ENCODE results near the gene APOA4.

APOA4 gene

GRCh38 chr11:116823031-116823843, at the start of gene APOA4:
Gene APOA4 (minus strand): TSS chr11:116823304. CDS start chr11:116823191, 113 bp downstream.
- no peak within 1 kb of the TSS for H3K27ac ChIP-seq
- H3K4me3 ChIP-seq: no peak within 1 kb of the TSS

GRCh38 chr11:116871248-116871647, 48.1 kb upstream of the APOA4 start:
- peak overlapping the region in 8 of 21 experiments; percentile 9 to 56 (median 42) for H3K27ac ChIP-seq

DNA sequence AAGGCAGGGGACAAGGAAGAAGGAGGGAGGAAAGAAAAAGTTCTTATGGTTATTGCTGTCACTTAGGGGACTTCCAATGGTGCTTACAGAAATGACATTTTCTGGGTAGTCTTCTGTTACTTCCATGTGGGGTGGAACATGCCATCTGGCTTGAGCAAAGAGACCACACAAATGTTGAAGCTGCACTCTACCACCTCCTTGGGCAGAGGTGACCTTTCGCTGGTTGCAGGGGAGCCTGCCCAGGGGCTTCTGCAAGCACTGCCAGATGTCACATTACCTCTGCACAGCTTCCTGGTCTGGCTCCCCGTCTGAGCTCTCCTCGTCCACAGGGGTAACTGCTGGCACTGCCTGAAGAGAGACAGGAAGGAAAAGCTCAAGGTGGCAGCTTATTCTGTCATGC, 47.0 kb upstream of the APOA4 start:
- no peak overlapping the region for H3K4me3 ChIP-seq
- H3K27ac ChIP-seq: peak overlapping the region in 1 of 21 experiments; percentile 36

More at GRCh38 chr11:116871248-116871647, 48.1 kb upstream of the APOA4 start:
- no peak overlapping the region for H3K4me3 ChIP-seq

GRCh38 chr11:116869610-116870009, 46.5 kb upstream of the APOA4 start:
- Histone ChIP-seq H3K4me3 (no peak overlapping the region), H3K27ac (no peak overlapping the region)

- H3K27ac ChIP-seq: no peak overlapping the region
These were observed 45.0 kb upstream of the APOA4 start for GRCh38 chr11:116868066-116868465.

DNA sequence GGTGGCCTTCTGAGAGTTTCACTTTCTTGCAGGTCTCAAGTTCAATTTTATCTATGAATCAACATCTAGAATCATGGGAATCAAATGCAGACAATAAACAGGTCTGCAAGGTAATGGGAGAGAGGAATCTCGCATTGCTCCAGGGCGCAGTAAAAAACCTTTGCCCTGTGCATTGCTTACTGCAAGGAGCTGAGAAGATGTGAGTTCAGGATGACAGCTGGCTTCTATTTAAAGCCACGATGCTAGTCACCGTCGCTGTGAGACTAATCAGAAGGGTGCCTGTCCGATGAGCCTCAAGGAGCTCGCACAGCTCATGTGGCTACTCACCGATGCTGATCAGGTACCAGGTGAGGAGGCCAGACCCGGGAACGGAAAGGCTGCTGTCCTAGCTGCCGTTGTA, 44.5 kb upstream of the APOA4 start:
- Histone ChIP-seq H3K4me3 (no peak overlapping the region), H3K27ac (no peak overlapping the region)

More at GRCh38 chr11:116868066-116868465, 45.0 kb upstream of the APOA4 start:
- H3K4me3 ChIP-seq: no peak overlapping the region

- no peak overlapping the region for H3K27ac ChIP-seq
These were observed 43.8 kb upstream of the APOA4 start for GRCh38 chr11:116866804-116867455.

GRCh38 chr11:116865696-116866095, 42.6 kb upstream of the APOA4 start:
- H3K27ac ChIP-seq: peak overlapping the region in 2 of 21 experiments; percentile 14 to 21
- no peak overlapping the region for H3K4me3 ChIP-seq

More at GRCh38 chr11:116866804-116867455, 43.8 kb upstream of the APOA4 start:
- no peak overlapping the region for H3K4me3 ChIP-seq

GRCh38 chr11:116864531-116864930, 41.4 kb upstream of the APOA4 start:
- Histone ChIP-seq H3K27ac (no peak overlapping the region), H3K4me3 (no peak overlapping the region)

GRCh38 chr11:116862951-116863350, 39.8 kb upstream of the APOA4 start:
- no peak overlapping the region for H3K27ac ChIP-seq

GRCh38 chr11:116862185-116862584, 39.1 kb upstream of the APOA4 start:
- no peak overlapping the region for H3K27ac ChIP-seq
- no peak overlapping the region for H3K4me3 ChIP-seq

More at GRCh38 chr11:116862951-116863350, 39.8 kb upstream of the APOA4 start:
- no peak overlapping the region for H3K4me3 ChIP-seq

GRCh38 chr11:116861539-116861938, 38.4 kb upstream of the APOA4 start:
- H3K27ac ChIP-seq: no peak overlapping the region

DNA sequence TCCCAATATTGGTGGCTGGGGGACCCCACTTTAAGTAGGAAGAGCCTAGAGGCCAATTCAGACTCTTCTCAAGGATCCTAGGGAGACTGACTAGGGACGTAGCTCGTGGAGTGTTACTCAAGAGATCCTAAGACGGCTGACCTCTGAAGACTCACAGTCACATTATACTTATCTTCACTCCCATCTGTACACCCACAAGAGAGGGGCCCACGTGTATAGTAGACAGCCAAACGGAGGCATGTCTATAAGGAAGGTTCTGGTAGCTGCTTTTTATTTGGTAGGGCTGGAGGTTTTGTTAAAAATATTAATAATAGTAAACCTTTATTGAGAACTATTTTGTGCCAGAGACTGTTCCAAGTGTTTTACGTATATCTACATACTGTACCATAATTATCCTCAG, 37.2 kb upstream of the APOA4 start:
- Histone ChIP-seq H3K4me3 (no peak overlapping the region), H3K27ac (no peak overlapping the region)

More at GRCh38 chr11:116861539-116861938, 38.4 kb upstream of the APOA4 start:
- no peak overlapping the region for H3K4me3 ChIP-seq

- H3K27ac ChIP-seq: no peak overlapping the region
These were observed 36.1 kb upstream of the APOA4 start for GRCh38 chr11:116859175-116859574.

GRCh38 chr11:116857936-116858335, 34.8 kb upstream of the APOA4 start:
- Histone ChIP-seq H3K27ac (no peak overlapping the region), H3K4me3 (no peak overlapping the region)

More at GRCh38 chr11:116859175-116859574, 36.1 kb upstream of the APOA4 start:
- H3K4me3 ChIP-seq: no peak overlapping the region

DNA sequence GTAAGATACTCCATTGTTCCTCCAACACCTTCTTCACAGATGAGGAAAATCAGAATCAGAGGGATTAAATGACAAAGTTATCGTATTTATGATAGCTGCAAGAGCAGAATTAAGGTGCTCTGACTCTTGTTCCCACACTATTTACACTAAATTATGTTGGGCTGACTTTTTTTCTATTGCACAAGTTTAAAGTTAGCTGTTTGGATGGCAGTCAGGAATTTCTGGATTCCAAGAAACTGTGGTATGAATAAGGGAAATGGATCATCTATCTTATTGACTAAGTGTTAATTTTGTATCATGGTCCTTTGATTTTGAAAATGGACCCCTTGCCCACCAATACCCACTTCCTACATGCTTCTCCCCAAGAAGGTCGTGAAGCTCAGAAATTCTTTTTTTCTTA, 34.2 kb upstream of the APOA4 start:
- Histone ChIP-seq H3K4me3 (no peak overlapping the region), H3K27ac (no peak overlapping the region)

DNA sequence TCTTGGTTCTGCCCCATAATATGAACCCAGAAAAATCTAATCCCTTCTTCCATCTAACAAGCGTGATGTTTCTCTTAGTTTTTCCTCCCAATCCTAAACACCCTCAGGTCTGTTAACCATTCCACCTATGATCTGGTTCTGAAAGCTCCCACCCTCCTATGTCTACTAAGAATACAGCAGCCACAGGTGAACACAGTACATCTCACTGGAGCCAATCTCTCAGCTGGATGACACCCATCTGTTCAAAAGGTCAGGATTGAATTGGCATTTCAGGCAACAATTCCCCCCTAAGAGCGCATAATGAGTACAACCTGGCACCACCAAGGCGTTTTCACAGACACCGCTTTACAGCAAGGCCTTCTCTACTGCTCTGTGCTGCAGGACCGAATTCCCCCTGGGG, 33.3 kb upstream of the APOA4 start:
- no peak overlapping the region for H3K4me3 ChIP-seq
- H3K27ac ChIP-seq: peak overlapping the region in 3 of 21 experiments; percentile 6 to 33 (median 14)

GRCh38 chr11:116855413-116855812, 32.3 kb upstream of the APOA4 start:
- Histone ChIP-seq H3K4me3 (no peak overlapping the region), H3K27ac (peak overlapping the region in 12 of 21 experiments; percentile 2 to 93 (median 26))

GRCh38 chr11:116853461-116854073, 30.5 kb upstream of the APOA4 start:
- H3K4me3 ChIP-seq: no peak overlapping the region
- peak overlapping the region in 18 of 21 experiments; percentile 23 to 93 (median 71) for H3K27ac ChIP-seq

Measured in skin epidermis (tissue), 12 donors.